ENCODE data around the gene PCAT7.

- TF ChIP-seq POLR2A (IDR thresholded peaks at IDR 0.05) (no peak), CTCF (IDR thresholded peaks at IDR 0.05) (no peak), EP300 (IDR thresholded peaks at IDR 0.05) (no peak)
Measured at GRCh38 chr9:94511955-94512265, 43.0 kb upstream of the PCAT7 start.

Data from upper lobe of left lung (tissue), 4 donors.